Stomach (tissue), 9 donors: ENCODE measurements around the gene SPACA7. TPM values are rescaled to one million over a fixed set of nuclear protein-coding genes. Genes with fewer than 3 reads are reported as not detected.

Experiments used
- DNase-seq, 2 donors: peaks; one replicate each; pipeline versions ENCODE4 v3.0.0 to v3.0.0-alpha.2; 2013 to 2019
- H3K27ac ChIP-seq, 5 donors: fragments of 200-600 bp in 4 of 5; sonication (generic) in 4 of 5; one replicate each; pipeline ENCODE4 v1.5.1; 2013 to 2019; ENCODE audit warnings: mild to moderate bottlenecking in 1 of 5, moderate library complexity in 1 of 5
- H3K27me3 ChIP-seq, 3 donors: fragments of 200-600 bp; sonication (generic); one replicate each; pipeline ENCODE4 v1.5.1; 2017 to 2019; ENCODE audit warnings: mixed run types in 1 of 3
- H3K36me3 ChIP-seq, 4 donors: fragments of 200-600 bp; sonication (generic); 1 replicate in 3 of 4; 2 replicates in 1 of 4; pipeline ENCODE4 v1.5.1; 2016 to 2019
- H3K4me1 ChIP-seq, 4 donors: fragments of 200-600 bp; sonication (generic); one replicate each; pipeline ENCODE4 v1.5.1; 2016 to 2019
- H3K4me3 ChIP-seq, 4 donors: fragments of 200-600 bp; sonication (generic) in 3 of 4; one replicate each; pipeline ENCODE4 v1.5.1; 2016 to 2019; ENCODE audit warnings: mild to moderate bottlenecking in 1 of 4
- H3K9me3 ChIP-seq, 4 donors: fragments of 200-600 bp; sonication (generic); one replicate each; pipeline ENCODE4 v1.5.1; 2016 to 2019
- CTCF ChIP-seq, 7 experiments: fragments of 450-650 bp in 4 of 7; fragments of 200-600 bp in 3 of 7; sonication (generic) in 3 of 7; IDR thresholded peaks; one replicate each; pipeline ENCODE4 v1.5.1; 2016 to 2019; ENCODE audit warnings: antibody characterized with exemption in 7 of 7, control low read depth in 2 of 7, mild to moderate bottlenecking in 1 of 7
- EP300 ChIP-seq: sonication (generic); formaldehyde crosslinking; IDR thresholded peaks from one replicate; pipeline ENCODE4 v1.6.1; 2017; ENCODE audit warnings: antibody characterized with exemption
- POLR2A ChIP-seq, 4 donors: fragments of 450-650 bp; IDR thresholded peaks; one replicate each; pipeline ENCODE4 v1.6.1; 2016; ENCODE audit warnings: antibody characterized with exemption in 4 of 4, control low read depth in 2 of 4, mild to moderate bottlenecking in 1 of 4, moderate library complexity in 1 of 4
- POLR2AphosphoS5 ChIP-seq, 3 donors: sonication (generic); formaldehyde crosslinking; IDR thresholded peaks; one replicate each; pipeline ENCODE4 v1.6.1; 2016; ENCODE audit warnings: antibody characterized with exemption in 3 of 3
- WGBS, 5 donors: extraction: QIAGEN DNeasy Blood & Tissue Kit in 3 of 5; methylation state at CpG; one replicate each; pipeline versions ENCODE4 v1.1.5 to v1.1.7; 2013 to 2018; 5-methylcytosine and 5-hydroxymethylcytosine counted together
- intact Hi-C: fragments of 100-400 bp; cut with DNase I; formaldehyde crosslinking; loops from one replicate; pipeline ENCODE4 v1.15.1; 2023; ENCODE audit warnings: low total_unique reads
- polyA plus RNA-seq, 3 donors: library from polyadenylated mRNA; stranded (reverse); fragments of 200-250 nt; gene quantifications; one replicate each; pipeline ENCODE4 v1.2.3, GENCODE V29; 2013
- total RNA-seq, 5 donors: library from RNA; depleted of rRNA; stranded (reverse); fragments of >200 nt; gene quantifications; one replicate each; pipeline versions ENCODE4 v1.1.0 to v1.2.3, GENCODE V29; 2014 to 2016
- donor health status: healthy with polysubstance abuse.
- donor health status: Bipolar disorder and iron deficiency.
- donor health status: healthy.

The SPACA7 gene
- total and polyA plus RNA-seq, 8 donors = not detected

GRCh38 chr13:112366907-112367646, 9.1 kb upstream of the SPACA7 start:
- 39 to 91% (median 74%) methylated on average over 2 to 4 of the region's 4 CpGs for WGBS, 5 donors
- H3K4me3 ChIP-seq = no peak overlapping the region
- no peak for TF ChIP-seq POLR2AphosphoS5 (IDR thresholded peaks at IDR 0.05)
- no peak for TF ChIP-seq EP300
- no peak for TF ChIP-seq POLR2A (IDR thresholded peaks at IDR 0.05)
- no peak for TF ChIP-seq CTCF (IDR thresholded peaks at IDR 0.05)
- no peak for DNase-seq
- H3K27ac ChIP-seq = no peak overlapping the region
- no peaks in the 10 kb centered on the region for H3K4me1 ChIP-seq
- H3K9me3 ChIP-seq = peaks cover 4 to 52% (median 24%) of the 10 kb centered on the region in 4 donors
- intact Hi-C loops = no loop called here
- peaks cover 0 to 29% (median 0%) of the 10 kb centered on the region in 3 donors for H3K27me3 ChIP-seq
- H3K36me3 ChIP-seq = no peaks in the 10 kb centered on the region

- intact Hi-C loops = no loop called here
- Histone ChIP-seq H3K4me1 (no peaks in the 10 kb centered on the region), H3K36me3 (no peaks in the 10 kb centered on the region), H3K9me3 (peaks cover 4 to 42% (median 24%) of the 10 kb centered on the region in 4 donors), H3K4me3 (no peak overlapping the region), H3K27ac (no peak overlapping the region), H3K27me3 (peaks cover 0 to 26% (median 0%) of the 10 kb centered on the region in 3 donors)
- WGBS, 5 donors = 87 to 94% (median 89%) methylated on average over 8 of the region's 8 CpGs
- no peak for DNase-seq
- no peak for TF ChIP-seq CTCF (IDR thresholded peaks at IDR 0.05)
These were observed 7.3 kb upstream of the SPACA7 start for GRCh38 chr13:112368883-112369282.

- Histone ChIP-seq H3K4me3 (no peak overlapping the region), H3K9me3 (peaks cover 4 to 30% (median 24%) of the 10 kb centered on the region in 4 donors), H3K4me1 (no peaks in the 10 kb centered on the region), H3K36me3 (no peaks in the 10 kb centered on the region), H3K27me3 (peaks cover 0 to 13% (median 0%) of the 10 kb centered on the region in 3 donors), H3K27ac (no peak overlapping the region)
- DNase-seq = no peak
- 66 to 78% (median 70%) methylated on average over 3 of the region's 3 CpGs for WGBS, 5 donors
- intact Hi-C loops = no loop called here
- TF ChIP-seq EP300 (no peak), CTCF (IDR thresholded peaks at IDR 0.05) (no peak), POLR2AphosphoS5 (IDR thresholded peaks at IDR 0.05) (no peak), POLR2A (IDR thresholded peaks at IDR 0.05) (no peak)
These were observed 5.8 kb upstream of the SPACA7 start for GRCh38 chr13:112370311-112370710.

GRCh38 chr13:112374271-112374670, 1.9 kb upstream of the SPACA7 start:
- Histone ChIP-seq H3K27me3 (no peaks in the 10 kb centered on the region), H3K4me1 (no peaks in the 10 kb centered on the region), H3K4me3 (no peak overlapping the region), H3K27ac (no peak overlapping the region), H3K36me3 (no peaks in the 10 kb centered on the region), H3K9me3 (peaks cover 0 to 4% (median 0%) of the 10 kb centered on the region in 4 donors)
- no peak for DNase-seq
- intact Hi-C loops = no loop called here
- TF ChIP-seq POLR2AphosphoS5 (IDR thresholded peaks at IDR 0.05) (no peak), CTCF (IDR thresholded peaks at IDR 0.05) (no peak), EP300 (no peak), POLR2A (IDR thresholded peaks at IDR 0.05) (no peak)
- 62 to 86% (median 82%) methylated on average over 7 to 10 of the region's 10 CpGs for WGBS, 5 donors
